WTC11 (cell line): Measurements from ENCODE around the gene ZNF366. TPM values are rescaled to one million over a fixed set of nuclear protein-coding genes. Genes with fewer than 3 reads are reported as not detected.

Source experiments
- ATAC-seq: fragments of 200-7000 bp; cut with Tn5 transposase; 2 replicates; pipeline ENCODE4 v1.10.0; 2021; ENCODE audit warnings: mild to moderate bottlenecking, moderate library complexity
- CTCF ChIA-PET: fragments of 300-600 bp; sonication (Branson Sonifier 250); formaldehyde crosslinking; loops from one replicate; lab custom pipeline; 2021; ENCODE audit warnings: antibody characterized with exemption; lab: Charles Lee
- POLR2A ChIA-PET: fragments of 350-600 bp; sonication (Branson Sonifier 250); formaldehyde crosslinking; loops from one replicate; lab custom pipeline; 2021; ENCODE audit warnings: antibody characterized with exemption; lab: Charles Lee
- DNase-seq: peaks from one replicate; pipeline ENCODE4 v3.0.0; 2021; ENCODE audit warnings: low spot score
- H3K27ac Mint-ChIP-seq: 2 replicates; pipeline ENCODE4 v1.8.0; 2021; ENCODE audit warnings: mixed read lengths
- H3K27me3 Mint-ChIP-seq: 2 replicates; pipeline ENCODE4 v1.8.0; 2021; ENCODE audit warnings: low read depth, mild to moderate bottlenecking, moderate library complexity, mixed read lengths
- H3K36me3 Mint-ChIP-seq: 2 replicates; pipeline ENCODE4 v1.8.0; 2021; ENCODE audit warnings: mixed read lengths
- H3K4me1 Mint-ChIP-seq: 2 replicates; pipeline ENCODE4 v1.8.0; 2022; ENCODE audit warnings: mixed read lengths
- H3K4me3 Mint-ChIP-seq: 2 replicates; pipeline ENCODE4 v1.8.0; 2021; ENCODE audit warnings: mild to moderate bottlenecking, moderate library complexity, mixed read lengths
- H3K9me3 Mint-ChIP-seq: 2 replicates; pipeline ENCODE4 v1.8.0; 2021; ENCODE audit warnings: mixed read lengths
- CTCF ChIP-seq: fragments of 200-600 bp; IDR thresholded peaks from 2 replicates; pipeline ENCODE4 v1.8.0; 2022; ENCODE audit warnings: antibody characterized with exemption
- HMGA2 ChIP-seq: fragments of 250-450 bp; sonication (Bioruptor Pico); IDR thresholded peaks from 2 replicates; pipeline ENCODE4 v1.4.0; 2021; ENCODE audit warnings: mild to moderate bottlenecking, moderate library complexity
- IRF2 ChIP-seq: sonication (generic); formaldehyde crosslinking; IDR thresholded peaks from 2 replicates; pipeline ENCODE4 v1.8.0; 2022; ENCODE audit warnings: low read depth, missing genetic modification reagents, borderline replicate concordance
- JUN ChIP-seq: sonication (generic); formaldehyde crosslinking; IDR thresholded peaks from 2 replicates; pipeline ENCODE4 v1.8.0; 2023; ENCODE audit warnings: mild to moderate bottlenecking, missing genetic modification reagents
- MXD4 ChIP-seq: fragments of 250-450 bp; sonication (Bioruptor Pico); IDR thresholded peaks from 2 replicates; pipeline ENCODE4 v1.8.0; 2021; ENCODE audit warnings: mild to moderate bottlenecking, moderate library complexity, borderline replicate concordance
- NR2C2 ChIP-seq: sonication (generic); formaldehyde crosslinking; IDR thresholded peaks from 2 replicates; pipeline ENCODE4 v1.8.0; 2022; ENCODE audit warnings: mild to moderate bottlenecking, missing genetic modification reagents
- TEAD1 ChIP-seq: sonication (generic); formaldehyde crosslinking; IDR thresholded peaks from 2 replicates; pipeline ENCODE4 v1.8.0; 2022; ENCODE audit warnings: mild to moderate bottlenecking, missing genetic modification reagents
- TEAD4 ChIP-seq: sonication (generic); formaldehyde crosslinking; IDR thresholded peaks from 2 replicates; pipeline ENCODE4 v1.8.0; 2022; ENCODE audit warnings: mild to moderate bottlenecking, missing genetic modification reagents
- ZBTB21 ChIP-seq: sonication (generic); formaldehyde crosslinking; IDR thresholded peaks from 2 replicates; pipeline ENCODE4 v1.8.1; 2023; ENCODE audit warnings: mild to moderate bottlenecking, missing genetic modification reagents, borderline replicate concordance
- ZNF317 ChIP-seq: sonication (generic); formaldehyde crosslinking; IDR thresholded peaks from 2 replicates; pipeline ENCODE4 v1.8.1; 2023; ENCODE audit warnings: low read depth, mild to moderate bottlenecking, moderate library complexity, missing genetic modification reagents, borderline replicate concordance
- ZNF671 ChIP-seq: fragments of 250-450 bp; sonication (Bioruptor Pico); IDR thresholded peaks from 2 replicates; pipeline ENCODE4 v1.8.0; 2021; ENCODE audit warnings: mild to moderate bottlenecking
- total RNA-seq: library from RNA; stranded (reverse); gene quantifications from 3 replicates; pipeline ENCODE4 v1.2.3, GENCODE V29; 2021
- TF ChIP-seq, protein P1 (sequence below): sonication (generic); formaldehyde crosslinking; IDR thresholded peaks from 2 replicates; pipeline ENCODE4 v1.8.0; 2023; ENCODE audit warnings: missing genetic modification reagents, mild to moderate bottlenecking, borderline replicate concordance
- TF ChIP-seq, protein P2 (sequence below): fragments of 250-450 bp; sonication (Bioruptor Pico); IDR thresholded peaks from 2 replicates; pipeline ENCODE4 v1.8.0; 2021; ENCODE audit warnings: mild to moderate bottlenecking
- TF ChIP-seq, protein P3 (sequence below): fragments of 250-450 bp; sonication (Bioruptor Pico); IDR thresholded peaks from 2 replicates; pipeline ENCODE4 v1.9.0; 2021; ENCODE audit warnings: mild to moderate bottlenecking, borderline replicate concordance
- TF ChIP-seq, protein P4 (sequence below): sonication (generic); formaldehyde crosslinking; IDR thresholded peaks from 2 replicates; pipeline ENCODE4 v1.8.0; 2022; ENCODE audit warnings: mild to moderate bottlenecking, missing genetic modification reagents
- TF ChIP-seq, protein P5 (sequence below): sonication (generic); formaldehyde crosslinking; IDR thresholded peaks from 2 replicates; pipeline ENCODE4 v1.8.1; 2023; ENCODE audit warnings: mild to moderate bottlenecking, missing genetic modification reagents, moderate library complexity
- TF ChIP-seq, protein P6 (sequence below): sonication (generic); formaldehyde crosslinking; IDR thresholded peaks from 2 replicates; pipeline ENCODE4 v1.8.1; 2023; ENCODE audit warnings: mild to moderate bottlenecking, missing genetic modification reagents, borderline replicate concordance

The ZNF366 gene
- total RNA-seq, 1 experiment from 2014 or later = not detected

GRCh38 chr5:72393052-72393451 lies 114.2 kb downstream of the ZNF366 start:
- no peak overlapping the region for H3K27ac Mint-ChIP-seq
- no peaks in the 10 kb centered on the region for H3K27me3 Mint-ChIP-seq
- no peak overlapping the region for H3K4me3 Mint-ChIP-seq
- POLR2A ChIA-PET = no interaction called here
- ATAC-seq (no peak), DNase-seq (no peak)
- peaks cover 5% of the 10 kb centered on the region for H3K4me1 Mint-ChIP-seq
- H3K9me3 Mint-ChIP-seq = no peaks in the 10 kb centered on the region
- H3K36me3 Mint-ChIP-seq = no peaks in the 10 kb centered on the region
- CTCF ChIA-PET = no interaction called here
- no peak for TF ChIP-seq CTCF
- TF ChIP-seq, protein P1, sequence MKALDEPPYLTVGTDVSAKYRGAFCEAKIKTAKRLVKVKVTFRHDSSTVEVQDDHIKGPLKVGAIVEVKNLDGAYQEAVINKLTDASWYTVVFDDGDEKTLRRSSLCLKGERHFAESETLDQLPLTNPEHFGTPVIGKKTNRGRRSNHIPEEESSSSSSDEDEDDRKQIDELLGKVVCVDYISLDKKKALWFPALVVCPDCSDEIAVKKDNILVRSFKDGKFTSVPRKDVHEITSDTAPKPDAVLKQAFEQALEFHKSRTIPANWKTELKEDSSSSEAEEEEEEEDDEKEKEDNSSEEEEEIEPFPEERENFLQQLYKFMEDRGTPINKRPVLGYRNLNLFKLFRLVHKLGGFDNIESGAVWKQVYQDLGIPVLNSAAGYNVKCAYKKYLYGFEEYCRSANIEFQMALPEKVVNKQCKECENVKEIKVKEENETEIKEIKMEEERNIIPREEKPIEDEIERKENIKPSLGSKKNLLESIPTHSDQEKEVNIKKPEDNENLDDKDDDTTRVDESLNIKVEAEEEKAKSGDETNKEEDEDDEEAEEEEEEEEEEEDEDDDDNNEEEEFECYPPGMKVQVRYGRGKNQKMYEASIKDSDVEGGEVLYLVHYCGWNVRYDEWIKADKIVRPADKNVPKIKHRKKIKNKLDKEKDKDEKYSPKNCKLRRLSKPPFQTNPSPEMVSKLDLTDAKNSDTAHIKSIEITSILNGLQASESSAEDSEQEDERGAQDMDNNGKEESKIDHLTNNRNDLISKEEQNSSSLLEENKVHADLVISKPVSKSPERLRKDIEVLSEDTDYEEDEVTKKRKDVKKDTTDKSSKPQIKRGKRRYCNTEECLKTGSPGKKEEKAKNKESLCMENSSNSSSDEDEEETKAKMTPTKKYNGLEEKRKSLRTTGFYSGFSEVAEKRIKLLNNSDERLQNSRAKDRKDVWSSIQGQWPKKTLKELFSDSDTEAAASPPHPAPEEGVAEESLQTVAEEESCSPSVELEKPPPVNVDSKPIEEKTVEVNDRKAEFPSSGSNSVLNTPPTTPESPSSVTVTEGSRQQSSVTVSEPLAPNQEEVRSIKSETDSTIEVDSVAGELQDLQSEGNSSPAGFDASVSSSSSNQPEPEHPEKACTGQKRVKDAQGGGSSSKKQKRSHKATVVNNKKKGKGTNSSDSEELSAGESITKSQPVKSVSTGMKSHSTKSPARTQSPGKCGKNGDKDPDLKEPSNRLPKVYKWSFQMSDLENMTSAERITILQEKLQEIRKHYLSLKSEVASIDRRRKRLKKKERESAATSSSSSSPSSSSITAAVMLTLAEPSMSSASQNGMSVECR = no peak
- TF ChIP-seq, protein P2, sequence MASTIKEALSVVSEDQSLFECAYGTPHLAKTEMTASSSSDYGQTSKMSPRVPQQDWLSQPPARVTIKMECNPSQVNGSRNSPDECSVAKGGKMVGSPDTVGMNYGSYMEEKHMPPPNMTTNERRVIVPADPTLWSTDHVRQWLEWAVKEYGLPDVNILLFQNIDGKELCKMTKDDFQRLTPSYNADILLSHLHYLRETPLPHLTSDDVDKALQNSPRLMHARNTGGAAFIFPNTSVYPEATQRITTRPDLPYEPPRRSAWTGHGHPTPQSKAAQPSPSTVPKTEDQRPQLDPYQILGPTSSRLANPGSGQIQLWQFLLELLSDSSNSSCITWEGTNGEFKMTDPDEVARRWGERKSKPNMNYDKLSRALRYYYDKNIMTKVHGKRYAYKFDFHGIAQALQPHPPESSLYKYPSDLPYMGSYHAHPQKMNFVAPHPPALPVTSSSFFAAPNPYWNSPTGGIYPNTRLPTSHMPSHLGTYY = no peak
- TF ChIP-seq IRF2 (CRISPR knock-in tag) = no peak
- no peak for TF ChIP-seq TEAD1 (CRISPR knock-in tag)
- TF ChIP-seq ZNF317 = no peak
- TF ChIP-seq, protein P3, sequence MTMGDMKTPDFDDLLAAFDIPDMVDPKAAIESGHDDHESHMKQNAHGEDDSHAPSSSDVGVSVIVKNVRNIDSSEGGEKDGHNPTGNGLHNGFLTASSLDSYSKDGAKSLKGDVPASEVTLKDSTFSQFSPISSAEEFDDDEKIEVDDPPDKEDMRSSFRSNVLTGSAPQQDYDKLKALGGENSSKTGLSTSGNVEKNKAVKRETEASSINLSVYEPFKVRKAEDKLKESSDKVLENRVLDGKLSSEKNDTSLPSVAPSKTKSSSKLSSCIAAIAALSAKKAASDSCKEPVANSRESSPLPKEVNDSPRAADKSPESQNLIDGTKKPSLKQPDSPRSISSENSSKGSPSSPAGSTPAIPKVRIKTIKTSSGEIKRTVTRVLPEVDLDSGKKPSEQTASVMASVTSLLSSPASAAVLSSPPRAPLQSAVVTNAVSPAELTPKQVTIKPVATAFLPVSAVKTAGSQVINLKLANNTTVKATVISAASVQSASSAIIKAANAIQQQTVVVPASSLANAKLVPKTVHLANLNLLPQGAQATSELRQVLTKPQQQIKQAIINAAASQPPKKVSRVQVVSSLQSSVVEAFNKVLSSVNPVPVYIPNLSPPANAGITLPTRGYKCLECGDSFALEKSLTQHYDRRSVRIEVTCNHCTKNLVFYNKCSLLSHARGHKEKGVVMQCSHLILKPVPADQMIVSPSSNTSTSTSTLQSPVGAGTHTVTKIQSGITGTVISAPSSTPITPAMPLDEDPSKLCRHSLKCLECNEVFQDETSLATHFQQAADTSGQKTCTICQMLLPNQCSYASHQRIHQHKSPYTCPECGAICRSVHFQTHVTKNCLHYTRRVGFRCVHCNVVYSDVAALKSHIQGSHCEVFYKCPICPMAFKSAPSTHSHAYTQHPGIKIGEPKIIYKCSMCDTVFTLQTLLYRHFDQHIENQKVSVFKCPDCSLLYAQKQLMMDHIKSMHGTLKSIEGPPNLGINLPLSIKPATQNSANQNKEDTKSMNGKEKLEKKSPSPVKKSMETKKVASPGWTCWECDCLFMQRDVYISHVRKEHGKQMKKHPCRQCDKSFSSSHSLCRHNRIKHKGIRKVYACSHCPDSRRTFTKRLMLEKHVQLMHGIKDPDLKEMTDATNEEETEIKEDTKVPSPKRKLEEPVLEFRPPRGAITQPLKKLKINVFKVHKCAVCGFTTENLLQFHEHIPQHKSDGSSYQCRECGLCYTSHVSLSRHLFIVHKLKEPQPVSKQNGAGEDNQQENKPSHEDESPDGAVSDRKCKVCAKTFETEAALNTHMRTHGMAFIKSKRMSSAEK (CRISPR knock-in tag) = no peak
- TF ChIP-seq, protein P4, sequence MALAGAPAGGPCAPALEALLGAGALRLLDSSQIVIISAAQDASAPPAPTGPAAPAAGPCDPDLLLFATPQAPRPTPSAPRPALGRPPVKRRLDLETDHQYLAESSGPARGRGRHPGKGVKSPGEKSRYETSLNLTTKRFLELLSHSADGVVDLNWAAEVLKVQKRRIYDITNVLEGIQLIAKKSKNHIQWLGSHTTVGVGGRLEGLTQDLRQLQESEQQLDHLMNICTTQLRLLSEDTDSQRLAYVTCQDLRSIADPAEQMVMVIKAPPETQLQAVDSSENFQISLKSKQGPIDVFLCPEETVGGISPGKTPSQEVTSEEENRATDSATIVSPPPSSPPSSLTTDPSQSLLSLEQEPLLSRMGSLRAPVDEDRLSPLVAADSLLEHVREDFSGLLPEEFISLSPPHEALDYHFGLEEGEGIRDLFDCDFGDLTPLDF (CRISPR knock-in tag) = no peak
- no peak for TF ChIP-seq NR2C2
- TF ChIP-seq HMGA2 (CRISPR knock-in tag) = no peak
- TF ChIP-seq, protein P5, sequence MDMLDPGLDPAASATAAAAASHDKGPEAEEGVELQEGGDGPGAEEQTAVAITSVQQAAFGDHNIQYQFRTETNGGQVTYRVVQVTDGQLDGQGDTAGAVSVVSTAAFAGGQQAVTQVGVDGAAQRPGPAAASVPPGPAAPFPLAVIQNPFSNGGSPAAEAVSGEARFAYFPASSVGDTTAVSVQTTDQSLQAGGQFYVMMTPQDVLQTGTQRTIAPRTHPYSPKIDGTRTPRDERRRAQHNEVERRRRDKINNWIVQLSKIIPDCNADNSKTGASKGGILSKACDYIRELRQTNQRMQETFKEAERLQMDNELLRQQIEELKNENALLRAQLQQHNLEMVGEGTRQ (CRISPR knock-in tag) = no peak
- TF ChIP-seq, protein P6, sequence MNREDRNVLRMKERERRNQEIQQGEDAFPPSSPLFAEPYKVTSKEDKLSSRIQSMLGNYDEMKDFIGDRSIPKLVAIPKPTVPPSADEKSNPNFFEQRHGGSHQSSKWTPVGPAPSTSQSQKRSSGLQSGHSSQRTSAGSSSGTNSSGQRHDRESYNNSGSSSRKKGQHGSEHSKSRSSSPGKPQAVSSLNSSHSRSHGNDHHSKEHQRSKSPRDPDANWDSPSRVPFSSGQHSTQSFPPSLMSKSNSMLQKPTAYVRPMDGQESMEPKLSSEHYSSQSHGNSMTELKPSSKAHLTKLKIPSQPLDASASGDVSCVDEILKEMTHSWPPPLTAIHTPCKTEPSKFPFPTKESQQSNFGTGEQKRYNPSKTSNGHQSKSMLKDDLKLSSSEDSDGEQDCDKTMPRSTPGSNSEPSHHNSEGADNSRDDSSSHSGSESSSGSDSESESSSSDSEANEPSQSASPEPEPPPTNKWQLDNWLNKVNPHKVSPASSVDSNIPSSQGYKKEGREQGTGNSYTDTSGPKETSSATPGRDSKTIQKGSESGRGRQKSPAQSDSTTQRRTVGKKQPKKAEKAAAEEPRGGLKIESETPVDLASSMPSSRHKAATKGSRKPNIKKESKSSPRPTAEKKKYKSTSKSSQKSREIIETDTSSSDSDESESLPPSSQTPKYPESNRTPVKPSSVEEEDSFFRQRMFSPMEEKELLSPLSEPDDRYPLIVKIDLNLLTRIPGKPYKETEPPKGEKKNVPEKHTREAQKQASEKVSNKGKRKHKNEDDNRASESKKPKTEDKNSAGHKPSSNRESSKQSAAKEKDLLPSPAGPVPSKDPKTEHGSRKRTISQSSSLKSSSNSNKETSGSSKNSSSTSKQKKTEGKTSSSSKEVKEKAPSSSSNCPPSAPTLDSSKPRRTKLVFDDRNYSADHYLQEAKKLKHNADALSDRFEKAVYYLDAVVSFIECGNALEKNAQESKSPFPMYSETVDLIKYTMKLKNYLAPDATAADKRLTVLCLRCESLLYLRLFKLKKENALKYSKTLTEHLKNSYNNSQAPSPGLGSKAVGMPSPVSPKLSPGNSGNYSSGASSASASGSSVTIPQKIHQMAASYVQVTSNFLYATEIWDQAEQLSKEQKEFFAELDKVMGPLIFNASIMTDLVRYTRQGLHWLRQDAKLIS (CRISPR knock-in tag) = no peak
- TF ChIP-seq MXD4 (CRISPR knock-in tag) = no peak
- TF ChIP-seq JUN (CRISPR knock-in tag) = no peak
- no peak for TF ChIP-seq ZNF671 (CRISPR knock-in tag)
- TF ChIP-seq ZBTB21 (CRISPR knock-in tag) = no peak
- TF ChIP-seq TEAD4 (CRISPR knock-in tag) = no peak
